ENCODE data around the gene CTBP2. TPM values are rescaled to one million over a fixed set of nuclear protein-coding genes. Genes with fewer than 3 reads are reported as not detected.

The CTBP2 gene
- total RNA-seq, 1 donor from 2014 or later = 112 TPM

- no peak for DNase-seq
These were observed 54.6 kb downstream of the CTBP2 start for GRCh38 chr10:125105706-125106255.

GRCh38 chr10:125105155-125105554, 55.2 kb downstream of the CTBP2 start:
- no peak for DNase-seq

- DNase-seq = no peak
These were observed 55.8 kb downstream of the CTBP2 start for GRCh38 chr10:125104559-125104958.

- no peak for DNase-seq
These were observed 56.4 kb downstream of the CTBP2 start for GRCh38 chr10:125103924-125104323.

GRCh38 chr10:125103466-125103865, 56.9 kb downstream of the CTBP2 start:
- DNase-seq = no peak

DNA sequence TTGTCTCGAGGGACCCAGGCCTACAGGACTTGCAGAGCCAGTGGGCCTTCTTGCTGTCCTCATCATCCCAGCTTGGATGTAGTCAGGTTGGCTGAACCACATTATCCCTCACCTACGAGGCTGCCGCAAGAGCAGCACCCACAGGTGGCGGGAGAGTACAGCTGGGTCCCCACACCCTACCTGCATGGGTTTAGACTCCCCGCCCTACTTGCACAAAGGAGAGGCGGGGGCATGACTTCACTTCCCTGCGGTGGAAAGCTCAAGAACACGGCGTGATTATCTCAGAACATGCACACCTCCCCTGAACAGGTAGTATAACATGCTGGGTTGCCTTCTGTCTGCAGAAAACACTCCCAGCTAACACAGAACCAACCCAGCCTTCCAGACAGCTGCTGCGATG, 57.5 kb downstream of the CTBP2 start:
- DNase-seq = no peak

- no peak for DNase-seq
These were observed 58.1 kb downstream of the CTBP2 start for GRCh38 chr10:125102246-125102645.

DNA sequence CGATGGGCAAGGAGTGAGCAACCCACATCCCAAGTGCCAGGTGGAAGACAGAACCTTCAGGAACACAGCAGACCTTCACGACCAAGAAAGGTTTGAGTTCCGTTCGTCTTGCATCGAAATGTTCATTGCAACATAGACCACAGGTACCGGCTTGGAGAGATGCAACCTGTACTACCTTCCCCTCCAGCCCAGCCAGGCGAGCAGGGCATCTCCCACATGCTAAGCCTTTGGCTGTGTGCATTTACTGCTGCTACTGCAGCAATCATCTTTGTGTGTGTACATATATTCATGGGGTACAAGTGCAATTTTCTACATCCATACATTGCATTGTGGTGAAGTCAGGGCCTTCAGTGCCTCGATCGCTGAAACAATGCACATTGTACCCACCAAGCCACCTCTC, 58.8 kb downstream of the CTBP2 start:
- DNase-seq = no peak

DNA sequence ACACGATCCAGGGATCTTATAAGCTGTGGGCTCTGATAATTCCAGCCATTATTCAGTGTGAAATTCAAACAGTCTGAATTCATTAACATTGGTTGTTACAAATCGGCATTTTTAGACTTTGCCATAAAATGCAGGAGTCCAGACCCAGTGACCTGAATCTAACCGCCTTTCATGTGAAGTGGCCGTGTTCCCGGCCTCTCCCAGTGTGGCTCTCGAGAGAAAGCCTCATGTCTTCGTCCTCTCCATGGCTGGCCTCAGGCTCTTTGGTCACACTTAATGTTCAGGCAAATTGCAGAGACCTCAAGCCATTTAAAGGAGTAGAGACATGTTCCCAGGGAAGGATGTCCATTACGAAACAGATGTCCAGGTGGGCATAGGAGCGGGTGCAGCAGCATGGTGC, 59.3 kb downstream of the CTBP2 start:
- no peak for DNase-seq

- no peak for DNase-seq
These were observed 62.8 kb downstream of the CTBP2 start for GRCh38 chr10:125097409-125098070.

GRCh38 chr10:125096975-125097374, 63.4 kb downstream of the CTBP2 start:
- DNase-seq = no peak

DNA sequence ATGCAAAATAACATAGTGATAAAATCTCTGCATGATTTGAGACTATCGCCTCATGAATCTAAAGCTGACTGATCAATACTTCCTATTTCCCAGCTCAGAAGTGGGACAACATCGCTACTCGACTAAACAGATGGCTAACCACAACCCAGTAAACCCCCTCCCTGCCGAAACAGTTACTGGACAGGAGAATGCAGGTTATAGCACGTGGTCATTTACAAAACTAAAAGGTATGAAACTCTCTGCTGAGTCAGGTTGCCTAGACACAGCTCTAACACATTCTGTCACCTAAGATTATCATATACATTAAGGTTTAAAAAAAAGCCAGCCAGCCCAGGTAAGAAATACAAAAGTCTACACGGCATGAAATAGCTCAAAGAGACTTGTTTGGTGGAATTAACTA, 64.0 kb downstream of the CTBP2 start:
- no peak for DNase-seq

GRCh38 chr10:125095776-125096175, 64.6 kb downstream of the CTBP2 start:
- no peak for DNase-seq

GRCh38 chr10:125095228-125095627, 65.1 kb downstream of the CTBP2 start:
- DNase-seq = no peak

DNA sequence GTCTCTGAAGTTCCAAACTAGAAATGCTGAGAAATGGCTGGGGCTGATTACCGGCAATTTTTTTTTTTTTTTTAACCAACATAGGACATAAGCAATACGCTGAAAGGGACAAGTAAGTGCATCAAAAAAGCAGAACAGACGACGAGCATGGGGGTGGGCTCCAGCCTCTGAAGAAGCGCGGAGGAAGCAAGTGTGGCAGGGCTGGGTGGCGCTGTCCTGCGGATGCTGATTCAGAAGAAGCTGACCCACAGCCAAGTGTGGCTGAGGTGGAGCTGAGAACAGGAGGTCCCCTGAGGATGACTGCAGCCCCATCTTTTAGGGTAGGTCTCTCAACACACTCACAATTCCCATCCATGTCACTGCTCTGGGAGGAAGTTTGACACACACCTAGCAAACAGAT, 65.6 kb downstream of the CTBP2 start:
- DNase-seq = no peak

GRCh38 chr10:125093974-125094705, 66.2 kb downstream of the CTBP2 start:
- no peak for DNase-seq

DNA sequence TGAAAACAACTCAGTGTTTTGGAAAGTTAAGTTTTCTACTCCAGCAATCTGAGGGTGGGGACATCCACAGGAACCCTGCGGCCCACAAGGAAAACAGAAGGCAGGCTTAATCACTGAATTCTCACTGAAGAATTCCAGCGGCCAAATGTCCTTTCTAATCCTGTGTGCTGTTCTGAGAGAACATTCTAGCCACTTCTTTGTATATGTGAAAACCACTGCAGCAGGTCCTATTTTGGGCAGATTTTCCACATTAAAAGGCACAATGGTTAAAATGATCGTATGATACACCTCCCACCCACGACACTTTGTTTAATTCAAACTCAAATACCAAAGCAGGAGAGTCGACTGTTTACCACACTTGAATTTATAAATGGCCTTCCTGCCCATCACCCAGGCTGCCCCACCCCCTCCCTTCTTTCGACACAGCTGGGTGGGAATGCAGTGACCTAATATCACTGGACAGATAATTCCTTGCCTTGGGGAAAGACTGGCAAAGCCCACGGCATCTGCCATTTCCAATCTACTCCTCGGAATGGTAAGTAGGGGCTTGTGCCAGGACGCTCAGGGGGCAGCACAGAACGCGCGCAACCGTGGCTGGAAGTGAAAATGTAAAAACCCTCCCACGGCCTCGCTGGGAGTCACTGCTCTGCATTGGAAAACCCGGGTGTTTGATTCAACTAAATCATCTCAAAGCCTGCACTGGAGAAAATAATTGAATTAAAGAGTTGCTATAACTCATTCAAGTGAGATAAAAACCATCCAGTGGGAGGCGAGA, 67.0 kb downstream of the CTBP2 start:
- DNase-seq = peak; percentile 48

GRCh38 chr10:125092564-125093031, 67.8 kb downstream of the CTBP2 start:
- no peak for DNase-seq

DNA sequence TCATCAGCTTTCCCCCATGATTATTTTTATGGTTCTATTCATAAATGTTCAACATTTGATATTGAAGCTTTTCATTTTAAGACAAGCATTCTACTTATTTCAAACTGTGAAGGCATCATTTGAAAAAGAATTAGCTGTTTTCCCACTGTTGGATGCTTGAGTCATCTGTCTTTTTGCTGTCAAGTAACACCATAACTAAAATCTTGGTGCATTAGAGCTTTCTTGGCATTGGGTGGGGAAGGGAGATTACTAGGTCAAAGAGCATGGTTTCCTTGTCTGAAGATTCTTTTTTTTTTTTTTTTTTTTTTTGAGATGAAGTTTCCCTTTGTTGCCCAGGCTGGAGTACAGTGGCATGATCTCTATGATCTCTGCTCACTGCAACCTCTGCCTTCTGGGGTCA, 68.5 kb downstream of the CTBP2 start:
- no peak for DNase-seq

GRCh38 chr10:125089469-125089868, 70.9 kb downstream of the CTBP2 start:
- no peak for DNase-seq

DNA sequence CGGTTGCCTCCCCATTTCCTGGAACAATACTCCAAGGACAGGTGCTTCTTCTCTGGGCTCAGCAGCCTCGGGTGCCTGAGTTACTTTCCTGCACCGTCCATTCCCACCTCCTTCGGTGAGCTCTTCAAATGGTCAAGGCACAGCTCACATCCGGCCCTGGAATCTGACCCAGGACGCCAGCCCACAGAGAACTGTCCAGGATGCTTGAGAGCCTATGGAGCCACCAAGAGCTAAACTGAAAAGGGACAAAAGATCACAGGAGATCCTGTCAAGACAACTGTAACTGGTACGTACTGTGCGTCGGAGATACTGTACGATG, 72.5 kb downstream of the CTBP2 start:
- no peak for DNase-seq

GRCh38 chr10:125087191-125087896, 73.0 kb downstream of the CTBP2 start:
- DNase-seq = no peak

- no peak for DNase-seq
These were observed 73.7 kb downstream of the CTBP2 start for GRCh38 chr10:125086691-125087090.

Measured in dermis blood vessel endothelial cell (primary cell).